Measurements from ENCODE around the gene LIME1.

LIME1 gene

GRCh38 chr20:63696628-63697356 lies 39.7 kb upstream of the LIME1 start, which contains the start of gene TNFRSF6B:
Gene TNFRSF6B, plus strand, starts transcription at chr20:63696652. Its CDS starts 116 bp downstream, at chr20:63696768.
- H3K4me3 ChIP-seq (ENCODE audit: low read depth, low read length): peak within 1 kb of the TSS; percentile 14

DNA sequence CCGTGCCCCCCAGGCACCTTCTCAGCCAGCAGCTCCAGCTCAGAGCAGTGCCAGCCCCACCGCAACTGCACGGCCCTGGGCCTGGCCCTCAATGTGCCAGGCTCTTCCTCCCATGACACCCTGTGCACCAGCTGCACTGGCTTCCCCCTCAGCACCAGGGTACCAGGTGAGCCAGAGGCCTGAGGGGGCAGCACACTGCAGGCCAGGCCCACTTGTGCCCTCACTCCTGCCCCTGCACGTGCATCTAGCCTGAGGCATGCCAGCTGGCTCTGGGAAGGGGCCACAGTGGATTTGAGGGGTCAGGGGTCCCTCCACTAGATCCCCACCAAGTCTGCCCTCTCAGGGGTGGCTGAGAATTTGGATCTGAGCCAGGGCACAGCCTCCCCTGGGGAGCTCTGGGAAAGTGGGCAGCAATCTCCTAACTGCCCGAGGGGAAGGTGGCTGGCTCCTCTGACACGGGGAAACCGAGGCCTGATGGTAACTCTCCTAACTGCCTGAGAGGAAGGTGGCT lies 39.1 kb upstream of the LIME1 start:
- H3K4me3 ChIP-seq (ENCODE audit: low read depth, low read length): no peak overlapping the region

- no peak overlapping the region for H3K4me3 ChIP-seq (ENCODE audit: low read depth, low read length)
These were observed 38.5 kb upstream of the LIME1 start for GRCh38 chr20:63697868-63698545.

DNA sequence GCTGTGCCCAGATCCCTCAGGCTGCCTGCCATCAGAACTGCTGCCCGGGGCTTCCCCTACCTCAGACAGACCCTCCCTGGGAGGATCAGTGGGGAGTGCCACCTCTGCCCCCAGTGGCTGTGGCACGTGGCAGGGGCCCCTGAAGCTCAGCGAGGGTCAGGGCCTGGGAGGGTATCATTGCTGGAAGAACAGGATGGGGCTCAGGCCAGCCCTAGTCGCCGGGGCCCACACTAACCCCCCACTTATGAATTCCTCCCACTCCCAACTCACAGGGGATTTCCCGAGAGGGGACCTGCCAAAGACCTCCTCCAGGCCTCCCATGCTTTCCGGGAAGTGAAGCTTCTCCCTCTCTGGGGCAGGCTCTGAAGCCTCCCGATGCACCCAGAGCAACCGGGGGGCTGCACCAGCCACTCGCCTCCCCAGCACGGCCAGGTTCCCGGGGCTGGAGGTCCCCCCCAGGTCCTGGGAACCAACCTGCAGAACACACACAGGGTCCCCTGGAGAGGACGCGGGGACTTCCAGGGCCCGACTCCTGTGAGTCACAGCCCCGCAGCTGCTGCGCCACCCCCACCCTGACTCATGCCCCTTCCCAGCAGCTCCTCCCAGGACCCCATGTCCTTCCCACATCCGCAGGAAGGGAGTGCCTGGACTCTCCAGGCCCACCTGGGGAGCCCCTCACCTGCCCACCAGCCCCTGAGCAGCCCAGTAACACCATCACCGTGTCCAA lies 37.6 kb upstream of the LIME1 start:
- no peak overlapping the region for H3K4me3 ChIP-seq (ENCODE audit: low read depth, low read length)

- no peak overlapping the region for H3K4me3 ChIP-seq (ENCODE audit: low read depth, low read length)
These were observed 36.8 kb upstream of the LIME1 start for GRCh38 chr20:63699466-63700198.

- no peak overlapping the region for H3K4me3 ChIP-seq (ENCODE audit: low read depth, low read length)
These were observed 36.0 kb upstream of the LIME1 start for GRCh38 chr20:63700199-63701050.

- H3K4me3 ChIP-seq (ENCODE audit: low read depth, low read length): no peak overlapping the region
These were observed 35.5 kb upstream of the LIME1 start for GRCh38 chr20:63701051-63701328.

DNA sequence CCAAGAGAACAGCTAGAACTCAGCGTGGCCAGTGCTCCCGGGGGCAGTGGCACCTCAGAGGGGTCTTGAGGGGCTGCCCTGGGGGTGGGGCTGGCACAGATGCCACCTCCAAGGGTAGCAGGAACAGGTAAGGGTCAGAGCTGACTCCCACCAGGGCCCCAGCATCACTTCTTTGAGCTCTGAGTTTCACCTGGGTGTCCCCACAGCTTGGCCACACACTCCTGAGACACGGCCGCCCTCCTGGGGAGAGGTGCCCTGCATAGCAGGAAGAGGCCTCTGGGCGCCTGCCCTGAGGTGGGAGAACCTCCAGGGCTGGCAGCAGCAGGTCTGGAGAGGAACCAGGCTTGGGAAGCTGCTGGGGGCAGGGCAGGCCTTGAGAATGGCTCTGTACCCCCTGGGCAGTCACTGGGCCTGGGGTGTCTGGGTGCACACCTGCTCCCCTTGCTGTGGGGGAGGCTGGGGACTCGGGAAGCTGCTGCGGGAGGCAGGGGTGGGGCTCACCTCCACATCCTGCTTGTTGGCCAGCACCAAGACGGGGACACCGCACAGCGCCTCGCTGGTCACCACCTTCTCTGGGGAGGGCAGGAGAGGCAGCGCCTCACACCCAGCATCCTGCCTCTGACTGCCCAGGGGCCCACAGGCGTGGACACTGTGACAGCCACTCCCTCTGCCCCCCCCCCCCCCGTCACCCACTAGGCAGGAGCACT lies 35.0 kb upstream of the LIME1 start:
- no peak overlapping the region for H3K4me3 ChIP-seq (ENCODE audit: low read depth, low read length)

- no peak overlapping the region for H3K4me3 ChIP-seq (ENCODE audit: low read depth, low read length)
These were observed 34.3 kb upstream of the LIME1 start for GRCh38 chr20:63702036-63702665.

DNA sequence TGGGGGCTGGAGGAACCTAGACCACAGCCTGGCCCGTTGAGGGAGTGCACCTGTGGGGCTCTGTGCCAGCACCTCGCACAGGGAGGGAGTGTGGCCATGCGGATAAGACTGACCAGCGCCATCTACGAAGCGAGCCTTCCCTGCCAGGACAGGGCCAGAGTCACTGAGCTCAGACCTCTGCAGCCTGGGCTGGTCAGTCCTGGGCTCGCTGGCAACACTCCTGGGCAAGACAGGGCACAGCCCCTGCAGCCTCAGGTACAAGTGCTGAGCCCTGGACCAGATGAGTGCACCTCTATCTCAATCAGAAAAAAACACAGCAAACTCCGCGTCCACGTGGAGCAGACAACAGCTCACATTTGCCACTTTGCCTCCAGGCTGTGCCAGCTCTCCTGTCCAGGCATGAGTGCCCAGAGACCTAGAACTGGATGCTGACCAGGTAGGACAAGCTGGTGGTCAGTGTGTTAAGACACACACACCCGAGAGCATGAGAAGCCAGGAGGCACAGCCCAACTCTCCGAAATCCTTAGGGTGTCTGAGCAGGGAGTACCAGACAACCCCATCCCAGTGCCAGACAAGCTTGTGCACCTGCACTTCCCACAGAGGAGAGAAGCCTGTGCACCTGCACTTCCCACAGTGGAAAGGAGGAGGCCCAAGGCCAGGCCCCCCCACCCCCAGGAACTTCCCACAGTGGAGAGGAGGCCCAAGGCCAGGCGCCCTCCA lies 33.6 kb upstream of the LIME1 start:
- no peak overlapping the region for H3K4me3 ChIP-seq (ENCODE audit: low read depth, low read length)

DNA sequence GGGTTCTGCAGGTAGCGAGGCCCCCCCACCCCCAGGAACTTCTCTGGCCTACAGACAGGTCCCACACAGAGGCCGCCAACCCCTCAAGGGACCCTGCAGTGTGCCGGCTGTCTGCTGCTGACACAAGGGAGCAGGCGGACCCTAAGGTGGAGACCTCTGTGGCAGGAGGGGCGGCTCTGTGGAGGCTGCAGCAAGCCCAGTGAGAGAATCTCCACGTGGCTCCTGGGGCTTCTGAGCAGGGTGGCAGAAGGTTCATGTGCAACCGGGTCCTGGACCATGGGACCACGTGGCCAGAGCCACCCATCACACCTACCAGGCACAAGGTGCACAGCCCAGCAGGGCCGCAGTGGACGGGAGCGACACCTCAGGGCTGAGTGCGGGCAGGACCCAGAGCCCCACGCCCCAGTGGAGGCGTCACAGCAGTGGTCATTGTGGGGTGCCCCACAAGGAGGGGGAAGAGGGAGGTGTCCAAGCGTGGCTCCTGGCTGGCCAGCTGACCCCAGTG lies 32.9 kb upstream of the LIME1 start:
- no peak overlapping the region for H3K4me3 ChIP-seq (ENCODE audit: low read depth, low read length)

DNA sequence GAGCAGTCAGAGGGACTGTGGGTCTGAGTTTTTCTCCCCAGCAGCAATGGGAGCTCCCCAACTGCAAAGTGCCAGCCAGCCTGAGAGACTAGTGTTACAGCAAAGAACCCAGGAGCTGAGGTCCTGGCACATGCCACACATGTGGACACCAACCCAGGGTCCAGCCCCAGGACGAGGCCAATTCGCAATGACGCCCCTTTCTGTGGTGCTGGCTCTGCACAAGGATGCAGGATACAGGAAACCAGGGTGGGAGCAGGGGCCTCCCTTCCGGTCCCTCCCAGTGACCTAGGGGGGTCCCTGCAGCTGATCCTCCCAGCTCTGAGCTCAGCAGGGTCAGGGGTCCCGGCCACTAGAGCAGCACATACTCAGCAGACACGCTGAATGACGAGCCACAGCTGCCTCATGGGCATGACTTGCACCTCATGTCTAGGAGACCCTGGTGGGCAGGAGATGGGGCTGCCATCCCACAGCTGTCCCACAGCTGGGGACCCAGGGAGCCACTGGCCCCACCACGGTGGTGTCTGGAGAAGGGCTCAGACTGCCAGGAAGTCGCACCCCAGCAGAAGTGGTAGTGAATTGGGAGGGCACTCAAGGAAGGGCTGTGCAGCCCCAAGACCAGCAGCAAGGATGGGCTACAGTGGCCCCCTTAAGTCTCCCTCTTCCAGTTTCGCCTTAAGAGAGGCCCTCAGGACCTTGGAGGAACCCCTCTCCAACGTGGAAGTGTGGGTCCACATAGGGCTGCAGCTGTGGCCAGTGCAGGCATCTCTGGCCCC lies 32.3 kb upstream of the LIME1 start:
- H3K4me3 ChIP-seq (ENCODE audit: low read depth, low read length): no peak overlapping the region

- H3K4me3 ChIP-seq (ENCODE audit: low read depth, low read length): no peak overlapping the region
These were observed 31.7 kb upstream of the LIME1 start for GRCh38 chr20:63704749-63705117.

GRCh38 chr20:63705232-63706026 lies 31.0 kb upstream of the LIME1 start:
- no peak overlapping the region for H3K4me3 ChIP-seq (ENCODE audit: low read depth, low read length)

DNA sequence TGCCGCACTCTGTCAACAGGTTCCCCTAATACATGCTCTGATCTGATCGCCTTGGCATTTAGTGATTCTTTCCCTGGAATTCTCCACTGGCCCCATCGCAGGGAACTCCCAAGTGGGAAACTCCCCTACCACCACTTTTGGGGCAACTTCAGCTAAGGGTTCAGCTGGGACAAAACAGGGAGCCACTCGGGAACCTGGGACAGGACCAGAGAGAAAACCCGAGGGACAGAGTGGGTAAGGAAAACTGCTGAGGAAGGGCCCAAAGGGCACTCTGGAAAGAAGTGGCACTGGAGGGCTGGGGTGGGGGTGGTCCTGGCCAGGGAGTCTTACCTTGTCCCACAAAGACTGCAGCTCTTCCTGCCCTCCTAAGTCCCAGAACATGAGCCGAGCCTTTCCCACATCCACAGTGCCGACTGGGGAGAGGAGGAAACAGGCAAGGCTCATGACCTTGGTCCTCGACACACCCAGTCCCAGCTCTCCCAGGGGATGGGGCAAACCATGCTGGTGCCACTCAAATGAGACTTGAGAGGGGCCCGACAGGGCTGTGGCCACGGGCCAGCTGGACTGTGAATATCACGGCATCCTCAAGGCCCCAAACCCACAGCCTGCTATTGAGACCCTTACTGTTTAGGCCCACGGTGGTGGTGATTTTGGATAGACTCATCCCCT lies 30.3 kb upstream of the LIME1 start:
- H3K4me3 ChIP-seq (ENCODE audit: low read depth, low read length): no peak overlapping the region

GRCh38 chr20:63706852-63707557 lies 29.5 kb upstream of the LIME1 start:
- H3K4me3 ChIP-seq (ENCODE audit: low read depth, low read length): peak overlapping the region; percentile 91
